Activated T-helper 1 cell treated with anti-CD3 and anti-CD28 coated beads, Interleukin-12 subunit alpha, Interleukin-12 subunit beta, Interleukin-2, Interleukin-4 antibody, amounts not matched to agents 30 ng/mL and 10 ng/mL and 1 ng/mL, durations not matched to agents 14 hours and 24 hours and 36 hours (primary cell): Measurements from ENCODE around the gene AFF3. TPM values are rescaled to one million over a fixed set of nuclear protein-coding genes. Genes with fewer than 3 reads are reported as not detected.

ENCODE experiments used
- DNase-seq: peaks from one replicate; pipeline ENCODE4 v3.0.0; 2021; ENCODE audit warnings: low spot score
- H3K27ac Mint-ChIP-seq: one replicate; pipeline ENCODE4 v1.8.0; 2021; ENCODE audit warnings: mild to moderate bottlenecking, mixed read lengths
- H3K27me3 Mint-ChIP-seq: one replicate; pipeline ENCODE4 v1.8.0; 2022; ENCODE audit warnings: mild to moderate bottlenecking, moderate library complexity, mixed read lengths; ENCODE audit not compliant: insufficient read depth
- H3K36me3 Mint-ChIP-seq: one replicate; pipeline ENCODE4 v1.8.0; 2021; ENCODE audit warnings: low read depth, mixed read lengths
- H3K4me1 Mint-ChIP-seq: one replicate; pipeline ENCODE4 v1.8.0; 2021; ENCODE audit warnings: low read depth, mixed read lengths
- H3K4me3 Mint-ChIP-seq: one replicate; pipeline ENCODE4 v1.8.0; 2021; ENCODE audit warnings: mild to moderate bottlenecking, moderate library complexity, mixed read lengths
- H3K9me3 Mint-ChIP-seq: one replicate; pipeline ENCODE4 v1.8.0; 2021; ENCODE audit warnings: mixed read lengths
- intact Hi-C: fragments of 100-400 bp; cut with micrococcal nuclease; formaldehyde crosslinking; loops from one replicate; pipeline ENCODE4 v1.15.1; 2024
- total RNA-seq: library from RNA; stranded (reverse); gene quantifications from 2 replicates; pipeline ENCODE4 v1.2.3, GENCODE V29; 2022

Gene AFF3
- total RNA-seq, 1 donor from 2014 or later, result 2.4 TPM

DNA sequence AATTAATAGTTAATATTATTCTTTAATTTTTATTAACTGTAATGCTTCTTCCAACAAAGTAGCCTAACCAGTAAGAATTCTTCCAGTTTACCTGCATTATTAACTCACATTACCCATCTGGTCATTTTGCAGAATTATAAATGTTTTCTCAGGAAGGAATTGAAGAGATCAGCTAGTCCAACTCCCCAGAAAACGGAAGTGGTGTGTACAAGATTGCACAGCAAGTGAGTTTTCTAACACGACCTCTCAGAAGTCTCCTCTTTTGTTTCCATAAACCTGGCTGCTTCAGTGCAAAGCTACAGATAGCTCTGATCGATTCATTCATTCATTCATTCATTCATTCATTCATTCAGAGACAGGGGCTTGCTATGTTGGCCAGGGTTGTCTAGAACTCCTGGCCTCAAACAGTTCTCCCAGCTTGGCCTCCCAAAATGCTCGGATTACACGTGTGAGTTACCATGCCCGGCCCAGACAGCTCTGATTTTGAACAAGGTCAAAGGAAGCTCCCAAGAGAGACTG lies 523.8 kb downstream of the AFF3 start:
- H3K27me3 Mint-ChIP-seq, result no peaks in the 10 kb centered on the region
- intact Hi-C loops, result no loop called here
- H3K4me1 Mint-ChIP-seq, result no peaks in the 10 kb centered on the region
- H3K9me3 Mint-ChIP-seq, result no peaks in the 10 kb centered on the region
- no peaks in the 10 kb centered on the region for H3K36me3 Mint-ChIP-seq
- H3K4me3 Mint-ChIP-seq, result no peak overlapping the region
- DNase-seq, result no peak
- no peak overlapping the region for H3K27ac Mint-ChIP-seq

DNA sequence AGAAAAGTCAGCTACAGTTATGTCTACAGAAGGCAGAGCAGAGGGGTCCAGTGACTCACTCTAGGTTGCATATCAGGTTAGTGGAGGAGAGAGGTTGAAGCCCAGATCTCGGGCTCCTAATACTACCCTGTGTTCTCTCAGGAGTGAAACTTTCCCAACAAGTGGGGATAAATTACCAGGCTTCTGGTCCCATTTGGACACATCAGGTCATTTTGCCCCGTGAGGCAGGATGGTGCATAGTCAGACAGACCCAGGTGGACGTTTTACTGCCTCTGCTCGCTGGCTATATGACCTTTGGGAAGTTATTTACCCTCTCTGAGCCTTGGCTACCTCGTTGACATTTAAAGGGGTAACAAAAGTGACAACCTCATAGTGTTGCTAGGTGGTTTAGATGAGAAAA lies 524.6 kb downstream of the AFF3 start:
- intact Hi-C loops, result no loop called here
- H3K27me3 Mint-ChIP-seq, result no peaks in the 10 kb centered on the region
- no peak overlapping the region for H3K27ac Mint-ChIP-seq
- DNase-seq, result no peak
- no peak overlapping the region for H3K4me3 Mint-ChIP-seq
- no peaks in the 10 kb centered on the region for H3K9me3 Mint-ChIP-seq
- H3K36me3 Mint-ChIP-seq, result no peaks in the 10 kb centered on the region
- H3K4me1 Mint-ChIP-seq, result no peaks in the 10 kb centered on the region

DNA sequence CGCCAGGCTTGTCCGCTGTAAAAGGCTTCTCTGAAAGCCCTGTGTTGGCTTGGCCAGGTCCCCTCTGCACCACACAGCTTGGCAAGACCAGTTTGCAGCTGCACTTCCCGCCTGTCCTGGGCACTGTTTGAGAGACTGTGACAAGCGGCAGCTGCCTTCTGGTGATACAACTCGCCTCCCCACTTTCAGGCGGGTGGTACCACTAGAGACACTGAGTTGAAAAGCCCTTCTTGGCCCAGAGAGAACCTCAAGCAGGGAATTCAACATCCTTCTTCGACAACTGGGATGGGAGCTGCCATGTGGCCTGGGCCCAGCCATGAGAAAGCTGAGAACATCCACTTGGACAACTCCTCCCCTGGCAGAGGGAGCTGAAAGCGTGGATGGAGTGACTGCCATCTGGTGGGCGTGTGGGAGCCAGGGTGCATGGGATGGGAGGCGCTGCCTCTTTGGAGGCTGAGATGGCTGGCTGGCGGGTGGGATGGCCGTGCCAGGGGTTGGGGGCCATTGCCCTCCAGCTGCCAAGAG lies 527.1 kb downstream of the AFF3 start:
- DNase-seq, result no peak
- H3K27me3 Mint-ChIP-seq, result peaks cover 2% of the 10 kb centered on the region
- no peaks in the 10 kb centered on the region for H3K9me3 Mint-ChIP-seq
- intact Hi-C loops, result no loop called here
- no peaks in the 10 kb centered on the region for H3K36me3 Mint-ChIP-seq
- H3K27ac Mint-ChIP-seq, result no peak overlapping the region
- no peak overlapping the region for H3K4me3 Mint-ChIP-seq
- H3K4me1 Mint-ChIP-seq, result no peaks in the 10 kb centered on the region

DNA sequence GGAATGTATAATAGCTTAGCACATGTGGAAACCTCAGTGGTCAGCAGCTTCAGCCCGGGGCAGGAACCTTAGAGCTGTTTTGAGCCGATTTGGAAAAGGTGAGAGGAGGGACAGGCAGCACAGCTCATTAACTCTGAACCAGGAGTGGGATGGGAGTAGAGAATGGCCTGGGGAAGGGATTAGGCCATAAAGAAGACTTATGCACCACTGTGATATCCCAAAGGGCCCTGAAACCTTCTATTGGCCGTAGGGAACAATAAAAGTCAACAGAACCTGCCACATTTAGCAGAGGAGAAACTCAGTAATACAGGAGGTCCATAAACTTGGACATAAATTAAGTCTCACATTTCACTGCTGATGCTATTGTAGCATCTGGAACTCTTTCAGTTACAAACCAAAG lies 528.4 kb downstream of the AFF3 start:
- H3K36me3 Mint-ChIP-seq, result no peaks in the 10 kb centered on the region
- no peak overlapping the region for H3K27ac Mint-ChIP-seq
- intact Hi-C loops, result no loop called here
- no peak for DNase-seq
- peaks cover 2% of the 10 kb centered on the region for H3K27me3 Mint-ChIP-seq
- H3K4me3 Mint-ChIP-seq, result no peak overlapping the region
- H3K9me3 Mint-ChIP-seq, result no peaks in the 10 kb centered on the region
- no peaks in the 10 kb centered on the region for H3K4me1 Mint-ChIP-seq

DNA sequence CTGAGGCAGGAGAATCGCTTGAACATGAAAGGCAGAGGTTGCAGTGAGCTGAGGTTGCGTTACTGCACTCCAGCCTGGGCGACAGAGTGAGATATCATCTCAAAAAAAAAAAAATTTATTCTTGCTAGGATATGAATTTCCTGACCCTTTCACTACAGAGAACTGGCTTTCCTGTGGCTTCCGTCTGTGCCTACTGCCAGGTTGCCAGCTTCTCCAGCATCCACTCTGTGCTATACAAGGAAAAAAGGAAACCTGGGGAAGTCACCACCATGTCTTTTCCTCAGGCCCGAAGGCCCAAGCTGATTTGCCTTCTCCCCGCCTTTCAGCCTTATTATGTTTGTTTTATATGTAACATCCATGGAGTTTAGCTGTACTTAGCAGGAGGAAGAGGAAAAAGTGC lies 530.6 kb downstream of the AFF3 start:
- Mint-ChIP-seq H3K4me1 (no peaks in the 10 kb centered on the region), H3K9me3 (no peaks in the 10 kb centered on the region), H3K4me3 (no peak overlapping the region), H3K36me3 (no peaks in the 10 kb centered on the region), H3K27ac (no peak overlapping the region), H3K27me3 (peaks cover 2% of the 10 kb centered on the region)
- DNase-seq, result no peak
- intact Hi-C loops, result no loop called here

DNA sequence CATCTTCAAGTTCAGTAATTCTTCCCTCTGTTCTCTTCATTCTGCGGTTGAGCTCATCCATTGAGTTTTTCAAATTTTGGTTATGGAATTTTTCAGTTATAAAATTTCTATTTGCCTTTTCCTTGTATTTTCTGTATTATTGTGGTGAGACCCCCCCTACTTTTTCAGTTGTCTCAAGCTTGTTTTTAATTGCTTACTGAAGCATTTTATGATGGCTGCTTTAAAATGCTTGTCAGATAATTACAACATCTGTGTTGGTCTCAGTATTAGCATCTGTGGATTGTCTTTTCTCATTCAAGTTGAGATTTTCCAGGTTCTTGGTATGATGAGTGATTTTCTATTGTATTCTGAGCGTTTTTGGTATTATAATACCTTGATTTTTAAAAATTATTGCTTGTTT lies 531.4 kb downstream of the AFF3 start:
- no peak overlapping the region for H3K27ac Mint-ChIP-seq
- peaks cover 2% of the 10 kb centered on the region for H3K27me3 Mint-ChIP-seq
- no peaks in the 10 kb centered on the region for H3K36me3 Mint-ChIP-seq
- DNase-seq, result no peak
- intact Hi-C loops, result no loop called here
- no peaks in the 10 kb centered on the region for H3K4me1 Mint-ChIP-seq
- no peaks in the 10 kb centered on the region for H3K9me3 Mint-ChIP-seq
- H3K4me3 Mint-ChIP-seq, result no peak overlapping the region

DNA sequence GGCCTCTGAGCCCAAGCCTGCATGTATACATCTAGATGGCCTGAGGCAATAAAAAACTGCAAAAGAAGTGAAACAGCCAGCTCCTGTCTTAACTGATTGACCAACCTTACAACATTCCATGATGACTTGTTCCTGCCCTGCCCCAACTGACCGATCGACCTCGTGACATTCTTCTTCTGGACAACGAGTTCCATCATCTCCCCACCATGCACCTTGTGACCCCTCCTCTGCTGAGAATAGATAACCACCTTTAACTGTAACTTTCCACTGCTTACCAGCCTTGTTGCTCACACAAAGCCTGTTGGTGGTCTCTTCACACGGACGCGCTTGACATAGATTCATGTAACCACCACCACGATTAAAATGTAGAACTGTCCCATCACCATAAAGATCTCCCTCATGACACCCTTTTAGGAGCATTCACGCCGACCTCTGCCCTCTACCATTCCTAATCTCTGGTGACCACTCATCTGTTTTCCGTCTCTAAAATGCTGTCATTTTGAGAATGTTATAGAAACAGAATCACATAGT lies 532.5 kb downstream of the AFF3 start:
- no peak for DNase-seq
- no peak overlapping the region for H3K27ac Mint-ChIP-seq
- no peaks in the 10 kb centered on the region for H3K9me3 Mint-ChIP-seq
- intact Hi-C loops, result no loop called here
- peaks cover 2% of the 10 kb centered on the region for H3K27me3 Mint-ChIP-seq
- H3K4me1 Mint-ChIP-seq, result no peaks in the 10 kb centered on the region
- no peak overlapping the region for H3K4me3 Mint-ChIP-seq
- H3K36me3 Mint-ChIP-seq, result no peaks in the 10 kb centered on the region

DNA sequence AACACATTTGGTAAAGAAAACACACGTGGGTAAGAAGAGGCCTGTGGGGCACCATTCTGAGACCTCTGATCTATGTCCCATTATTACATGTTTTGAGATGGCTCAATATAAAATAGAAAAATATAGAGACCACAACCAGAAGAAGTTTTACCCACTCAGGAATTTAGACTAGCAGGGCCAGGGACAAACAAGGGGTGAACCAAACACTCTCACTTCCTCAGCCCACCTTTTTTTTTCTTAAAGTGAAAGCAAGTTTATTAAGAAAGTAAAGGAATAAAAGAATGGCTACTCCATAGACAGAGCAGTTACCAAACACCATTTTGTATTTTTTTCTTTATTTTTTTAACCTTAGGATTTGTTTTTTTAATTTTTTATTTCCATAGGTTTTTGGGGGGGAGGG lies 533.5 kb downstream of the AFF3 start:
- Mint-ChIP-seq H3K36me3 (no peaks in the 10 kb centered on the region), H3K27ac (no peak overlapping the region), H3K4me3 (no peak overlapping the region), H3K27me3 (peaks cover 2% of the 10 kb centered on the region), H3K9me3 (no peaks in the 10 kb centered on the region), H3K4me1 (no peaks in the 10 kb centered on the region)
- intact Hi-C loops, result no loop called here
- no peak for DNase-seq

DNA sequence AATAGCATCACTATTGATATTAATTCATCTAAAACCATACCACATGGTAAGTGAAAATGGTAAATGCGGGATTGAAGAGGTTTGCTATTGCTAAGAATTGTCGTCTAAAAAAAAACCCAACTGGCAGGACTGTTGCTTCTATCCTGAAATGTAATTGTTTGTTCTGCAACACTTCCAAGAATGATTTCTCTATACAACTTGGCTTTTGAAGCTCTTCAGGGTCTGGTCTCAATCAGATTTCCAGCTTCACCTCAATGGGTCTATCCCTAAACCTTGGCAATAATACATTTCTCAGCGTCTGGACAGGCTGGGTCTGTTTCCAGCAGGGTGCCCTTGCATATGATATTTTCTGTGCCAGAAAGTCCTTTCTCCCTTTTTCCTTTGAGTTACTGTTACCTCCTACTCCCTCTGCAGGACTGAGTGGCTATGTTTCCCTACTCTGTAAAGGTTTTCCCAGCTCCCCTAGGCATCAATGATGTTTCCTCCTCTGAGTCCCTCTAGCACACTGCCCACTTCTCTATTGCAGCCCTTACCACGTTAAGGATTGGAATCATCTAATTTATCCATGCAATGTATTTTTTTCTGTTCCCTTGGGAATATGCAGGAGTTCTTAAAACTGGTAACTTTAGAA lies 534.4 kb downstream of the AFF3 start:
- Mint-ChIP-seq H3K27me3 (peaks cover 2% of the 10 kb centered on the region), H3K36me3 (no peaks in the 10 kb centered on the region), H3K4me3 (no peak overlapping the region), H3K27ac (no peak overlapping the region), H3K9me3 (no peaks in the 10 kb centered on the region), H3K4me1 (no peaks in the 10 kb centered on the region)
- DNase-seq, result no peak
- intact Hi-C loops, result no loop called here

DNA sequence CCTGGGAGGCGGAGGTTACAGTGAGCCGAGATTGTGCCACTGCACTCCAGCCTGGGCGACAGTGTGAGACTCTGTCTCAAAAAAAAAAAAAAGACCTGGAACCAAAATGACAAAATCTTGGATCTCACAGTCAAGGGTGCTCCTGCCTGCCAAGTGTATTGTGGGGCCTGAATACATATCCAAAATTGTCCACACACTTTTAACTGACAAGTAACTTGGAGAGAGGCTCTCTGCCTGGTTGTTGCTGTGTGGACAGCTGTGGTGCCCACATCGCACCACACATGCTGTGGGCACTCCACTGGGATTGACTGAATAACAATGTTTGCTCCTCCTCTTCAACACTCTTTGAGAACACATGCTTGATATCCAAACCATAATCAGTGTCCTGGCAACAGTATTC lies 534.9 kb downstream of the AFF3 start:
- Mint-ChIP-seq H3K27ac (no peak overlapping the region), H3K9me3 (no peaks in the 10 kb centered on the region), H3K4me3 (no peak overlapping the region), H3K27me3 (peaks cover 2% of the 10 kb centered on the region), H3K36me3 (no peaks in the 10 kb centered on the region), H3K4me1 (no peaks in the 10 kb centered on the region)
- intact Hi-C loops, result no loop called here
- DNase-seq, result no peak

DNA sequence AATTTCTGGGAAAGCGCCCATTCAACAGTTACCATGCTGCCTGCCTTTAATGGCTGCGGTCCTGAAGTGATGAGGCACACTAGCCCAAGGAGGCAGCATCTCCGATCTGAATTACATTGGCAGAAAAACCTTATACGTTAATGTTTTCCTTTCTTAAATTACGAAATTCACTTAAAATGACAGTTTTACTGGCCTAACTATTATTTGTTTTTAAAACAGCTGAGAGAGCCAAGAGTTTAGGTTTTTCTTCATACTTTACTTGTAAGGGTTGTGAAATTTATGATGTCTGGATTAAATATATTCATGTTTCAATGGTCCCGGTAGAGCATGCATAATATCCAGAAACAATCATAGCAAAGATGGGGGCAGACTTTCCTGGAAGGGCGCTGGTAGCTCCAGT lies 537.4 kb downstream of the AFF3 start:
- Mint-ChIP-seq H3K4me3 (no peak overlapping the region), H3K9me3 (no peaks in the 10 kb centered on the region), H3K27me3 (no peaks in the 10 kb centered on the region), H3K4me1 (no peaks in the 10 kb centered on the region), H3K36me3 (no peaks in the 10 kb centered on the region), H3K27ac (no peak overlapping the region)
- no peak for DNase-seq
- intact Hi-C loops, result no loop called here

DNA sequence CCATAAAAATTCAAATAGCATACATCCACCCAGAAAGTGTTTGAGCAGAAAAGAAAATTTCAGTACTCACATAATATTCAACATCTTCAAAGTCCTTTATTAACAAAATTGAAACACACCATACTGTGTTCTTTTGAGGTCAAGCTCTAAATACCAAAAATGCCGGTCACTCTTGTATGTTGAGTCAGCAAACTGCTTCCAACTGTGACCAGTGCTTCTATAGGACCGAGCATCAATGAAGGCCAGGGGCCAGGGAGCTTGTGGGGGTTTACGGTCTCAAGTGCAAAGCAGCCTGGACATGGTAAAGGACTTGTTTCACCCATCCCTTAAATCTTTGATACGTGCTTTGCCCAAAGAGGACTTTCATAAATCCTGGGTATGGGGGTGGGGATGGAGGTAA lies 539.9 kb downstream of the AFF3 start:
- H3K9me3 Mint-ChIP-seq, result no peaks in the 10 kb centered on the region
- intact Hi-C loops, result no loop called here
- H3K27ac Mint-ChIP-seq, result no peak overlapping the region
- H3K36me3 Mint-ChIP-seq, result no peaks in the 10 kb centered on the region
- no peak for DNase-seq
- no peaks in the 10 kb centered on the region for H3K27me3 Mint-ChIP-seq
- no peaks in the 10 kb centered on the region for H3K4me1 Mint-ChIP-seq
- no peak overlapping the region for H3K4me3 Mint-ChIP-seq

DNA sequence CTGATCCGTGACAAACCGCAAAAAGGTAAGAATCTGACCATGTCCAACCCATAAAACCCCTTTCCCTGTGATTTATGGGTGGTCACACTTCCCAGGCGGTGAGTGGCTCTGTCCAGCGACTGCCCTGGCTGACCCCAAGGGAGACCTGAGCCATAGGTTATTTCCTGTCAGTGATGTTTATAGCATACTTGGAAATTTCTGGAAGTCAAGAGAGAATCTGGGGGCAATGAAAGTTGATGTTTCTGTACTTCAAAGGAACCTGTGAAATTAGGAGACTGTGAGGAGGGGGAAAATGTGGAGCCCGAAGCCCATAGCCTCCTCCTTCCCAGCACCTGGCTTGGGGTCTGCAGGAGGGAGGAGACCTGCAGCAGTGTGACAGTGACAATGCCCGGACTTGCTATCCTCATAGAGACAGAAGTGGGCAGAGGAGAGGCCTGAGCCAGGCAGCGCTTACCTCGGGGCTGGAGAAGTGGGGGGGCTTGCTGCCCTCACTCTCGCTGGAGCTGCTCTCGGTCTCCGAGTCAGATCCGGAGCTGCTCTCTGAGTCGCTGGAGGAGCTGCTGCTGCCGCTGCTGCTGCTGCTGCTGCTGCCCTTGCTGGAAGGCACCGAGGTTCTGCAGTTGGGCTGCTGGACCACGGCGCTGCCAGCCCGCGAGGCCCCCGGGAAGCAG lies 541.3 kb downstream of the AFF3 start:
- Mint-ChIP-seq H3K4me3 (no peak overlapping the region), H3K27ac (no peak overlapping the region), H3K36me3 (no peaks in the 10 kb centered on the region), H3K9me3 (no peaks in the 10 kb centered on the region), H3K27me3 (no peaks in the 10 kb centered on the region), H3K4me1 (no peaks in the 10 kb centered on the region)
- no peak for DNase-seq
- intact Hi-C loops, result no loop called here
